Camera-type eye (tissue), 1 donor: ENCODE data around the gene MESP2. TPM values are rescaled to one million over a fixed set of nuclear protein-coding genes. Genes with fewer than 3 reads are reported as not detected.

Experiments
- total RNA-seq: library from RNA; depleted of rRNA; stranded (reverse); fragments of >200 nt; gene quantifications from one replicate; pipeline ENCODE4 v1.2.3, GENCODE V29; 2014

MESP2 gene, protein sequence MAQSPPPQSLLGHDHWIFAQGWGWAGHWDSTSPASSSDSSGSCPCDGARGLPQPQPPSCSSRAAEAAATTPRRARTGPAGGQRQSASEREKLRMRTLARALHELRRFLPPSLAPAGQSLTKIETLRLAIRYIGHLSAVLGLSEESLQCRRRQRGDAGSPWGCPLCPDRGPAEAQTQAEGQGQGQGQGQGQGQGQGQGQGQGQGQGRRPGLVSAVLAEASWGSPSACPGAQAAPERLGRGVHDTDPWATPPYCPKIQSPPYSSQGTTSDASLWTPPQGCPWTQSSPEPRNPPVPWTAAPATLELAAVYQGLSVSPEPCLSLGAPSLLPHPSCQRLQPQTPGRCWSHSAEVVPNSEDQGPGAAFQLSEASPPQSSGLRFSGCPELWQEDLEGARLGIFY
- total RNA-seq: 2.8 TPM

DNA sequence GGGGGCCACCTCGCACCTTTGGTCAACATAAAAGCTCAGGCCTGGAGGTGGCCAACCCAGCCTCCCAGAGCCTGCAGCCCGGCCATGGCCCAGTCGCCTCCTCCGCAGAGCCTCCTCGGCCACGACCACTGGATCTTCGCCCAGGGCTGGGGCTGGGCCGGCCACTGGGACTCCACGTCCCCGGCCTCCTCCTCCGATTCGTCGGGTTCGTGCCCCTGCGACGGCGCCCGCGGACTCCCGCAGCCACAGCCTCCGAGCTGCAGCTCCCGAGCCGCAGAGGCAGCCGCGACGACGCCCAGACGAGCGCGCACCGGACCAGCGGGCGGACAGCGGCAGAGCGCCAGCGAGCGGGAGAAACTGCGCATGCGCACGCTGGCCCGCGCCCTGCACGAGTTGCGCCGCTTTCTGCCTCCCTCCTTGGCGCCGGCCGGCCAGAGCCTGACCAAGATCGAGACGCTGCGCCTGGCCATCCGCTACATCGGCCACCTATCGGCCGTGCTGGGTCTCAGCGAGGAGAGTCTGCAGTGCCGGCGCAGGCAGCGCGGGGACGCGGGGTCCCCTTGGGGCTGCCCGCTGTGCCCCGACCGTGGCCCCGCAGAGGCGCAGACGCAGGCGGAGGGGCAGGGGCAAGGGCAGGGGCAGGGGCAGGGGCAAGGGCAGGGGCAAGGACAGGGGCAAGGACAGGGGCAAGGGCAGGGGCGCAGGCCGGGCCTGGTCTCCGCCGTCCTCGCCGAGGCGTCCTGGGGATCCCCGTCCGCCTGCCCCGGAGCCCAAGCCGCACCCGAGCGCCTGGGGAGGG, at the start of gene MESP2:
Gene MESP2, plus strand, starts transcription at position 59 of the 799 bp plus-strand sequence. Its CDS starts 26 bp downstream, at position 85.

DNA sequence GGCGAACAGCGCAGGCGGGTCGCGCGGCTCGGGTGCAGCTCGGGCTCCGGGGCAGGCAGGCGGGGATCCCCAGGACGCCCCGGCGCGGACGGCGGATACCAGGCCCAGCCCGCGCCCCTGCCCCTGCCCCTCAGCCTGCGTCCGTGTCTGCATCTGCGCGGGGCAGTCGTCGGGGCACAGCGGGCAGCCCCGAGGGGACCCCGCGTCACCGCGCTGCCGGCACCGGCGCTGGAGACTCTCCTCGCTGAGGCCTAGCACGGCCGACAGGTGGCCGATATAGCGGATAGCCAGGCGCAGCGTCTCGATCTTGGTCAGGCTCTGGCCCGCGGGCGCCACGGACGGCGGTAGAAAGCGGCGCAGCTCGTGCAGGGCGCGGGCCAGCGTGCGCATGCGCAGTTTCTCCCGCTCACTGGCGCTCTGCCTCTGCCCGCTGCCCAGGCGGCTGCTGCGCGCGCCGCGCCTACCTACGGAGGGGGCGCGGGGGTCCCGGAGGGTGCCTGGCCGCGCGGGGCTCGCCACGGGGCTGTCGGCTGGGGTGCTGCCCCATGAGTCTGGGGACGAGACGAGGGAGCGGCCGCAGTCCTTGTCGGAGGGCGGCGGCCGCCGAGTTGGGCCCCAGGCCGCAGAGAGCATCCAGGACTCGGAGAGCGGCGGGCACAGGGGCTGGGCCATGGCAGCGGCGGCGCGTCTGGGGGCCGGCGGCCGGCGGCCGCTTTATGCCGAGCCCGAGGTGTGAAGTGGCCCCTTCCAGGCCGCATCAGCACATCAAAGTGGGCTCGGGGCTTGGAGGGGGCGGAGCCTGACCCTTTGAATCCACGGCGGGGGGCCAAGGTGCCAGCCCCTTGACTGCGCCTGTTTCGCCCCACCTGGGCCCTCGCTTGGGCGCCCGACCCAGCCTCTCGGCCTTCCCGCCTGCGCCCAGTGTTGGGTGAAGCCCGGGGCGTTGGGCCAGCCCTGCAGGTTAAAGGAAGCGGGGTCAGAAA, 25.3 kb upstream of the MESP2 start, which contains the start of gene MESP1:
Gene MESP1, minus strand, starts transcription at position 690 of the 983 bp plus-strand sequence. Its CDS starts 18 bp downstream, at position 672.

Other genes with a start within 250 kb of the MESP2 start
- 2.4 TPM for gene TICRR, start 200.9 kb upstream of the MESP2 start, total RNA-seq
- gene KIF7, start 120.9 kb upstream of the MESP2 start, total RNA-seq: 15.8 TPM
- 1.5 TPM for gene PLIN1, start 97.0 kb upstream of the MESP2 start, total RNA-seq
- gene PEX11A, start 85.6 kb upstream of the MESP2 start, total RNA-seq: 14.7 TPM
- gene WDR93, start 85.5 kb upstream of the MESP2 start, total RNA-seq: 0.66 TPM
- gene MESP1, start 25.1 kb upstream of the MESP2 start, total RNA-seq: 1.2 TPM
- gene ANPEP, start 38.5 kb downstream of the MESP2 start, total RNA-seq: 11.9 TPM
- gene AP3S2, start 117.7 kb downstream of the MESP2 start, total RNA-seq: 82.4 TPM
- gene ARPIN, start 136.6 kb downstream of the MESP2 start, total RNA-seq: 28.5 TPM
- gene ZNF710, start 225.0 kb downstream of the MESP2 start, total RNA-seq: 11.7 TPM